Fibroblast of lung (primary cell): ENCODE data around the gene MRPL21. TPM values are rescaled to one million over a fixed set of nuclear protein-coding genes. Genes with fewer than 3 reads are reported as not detected.

Experiments
- DNase-seq, 2 donors: peaks; one replicate each; pipeline versions ENCODE4 v3.0.0 to v3.0.0-alpha.2; 2010; ENCODE audit warnings: low read depth in 2 of 2
- H2AFZ ChIP-seq: 2 replicates; pipeline ENCODE4 v1.5.1; 2012; ENCODE audit warnings: low read length, control low read depth, inconsistent platforms
- H3K27ac ChIP-seq: 2 replicates; pipeline ENCODE4 v1.5.1; 2011; ENCODE audit warnings: low read length, control low read depth; ENCODE audit not compliant: insufficient read depth
- H3K27me3 ChIP-seq: 2 replicates; pipeline ENCODE4 v1.5.1; 2011; ENCODE audit warnings: mild to moderate bottlenecking, low read length; ENCODE audit not compliant: control insufficient read depth, insufficient read depth
- H3K36me3 ChIP-seq: 2 replicates; pipeline ENCODE4 v1.5.1; 2011; ENCODE audit warnings: low read length; ENCODE audit not compliant: control insufficient read depth, insufficient read depth
- H3K4me1 ChIP-seq: 2 replicates; pipeline ENCODE4 v1.5.1; 2011; ENCODE audit warnings: low read length; ENCODE audit not compliant: control insufficient read depth, insufficient read depth; ENCODE audit errors: extremely low read depth
- H3K4me2 ChIP-seq: 2 replicates; pipeline ENCODE4 v1.5.1; 2011; ENCODE audit warnings: low read length, control low read depth; ENCODE audit not compliant: insufficient read depth; ENCODE audit errors: extremely low read depth
- H3K4me3 ChIP-seq, 4 experiments: fragments of 200-600 bp in 1 of 4; sonication (generic) in 1 of 4; replicated peaks in 1 of 4; 2 replicates each; pipeline ENCODE4 v1.5.1; 2011 to 2016; ENCODE audit warnings: low read length in 4 of 4, low read depth in 3 of 4, mild to moderate bottlenecking in 3 of 4, control low read depth in 2 of 4, inconsistent platforms in 1 of 4, mixed read lengths in 1 of 4; ENCODE audit not compliant: insufficient read depth in 1 of 4; ENCODE audit errors: control extremely low read depth in 1 of 4
- H3K79me2 ChIP-seq: 2 replicates; pipeline ENCODE4 v1.5.1; 2012; ENCODE audit warnings: mild to moderate bottlenecking, low read length, inconsistent platforms; ENCODE audit not compliant: control insufficient read depth, insufficient read depth
- H3K9ac ChIP-seq: 2 replicates; pipeline ENCODE4 v1.5.1; 2011; ENCODE audit warnings: mild to moderate bottlenecking, low read length, control low read depth; ENCODE audit not compliant: insufficient read depth
- H3K9me3 ChIP-seq: 2 replicates; pipeline ENCODE4 v1.5.1; 2012; ENCODE audit warnings: low read depth, low read length; ENCODE audit not compliant: control insufficient read depth, insufficient read depth
- H4K20me1 ChIP-seq: 2 replicates; pipeline ENCODE4 v1.5.1; 2011; ENCODE audit warnings: low read length; ENCODE audit not compliant: control insufficient read depth, insufficient read depth; ENCODE audit errors: extremely low read depth
- CTCF ChIP-seq, 2 donors: IDR thresholded peaks in 1 of 2; conservative IDR thresholded peaks in 1 of 2; 1 replicate in 1 of 2; 2 replicates in 1 of 2; pipeline ENCODE4 v1.5.1; 2011 to 2012; ENCODE audit warnings: low read length in 2 of 2, control low read depth in 1 of 2, inconsistent platforms in 1 of 2, low read depth in 1 of 2, mild to moderate bottlenecking in 1 of 2
- EZH2 ChIP-seq: IDR thresholded peaks from 2 replicates; pipeline ENCODE4 v1.5.1; 2012; ENCODE audit warnings: low read length, control low read depth, mild to moderate bottlenecking; ENCODE audit errors: missing control alignments
- polyA plus RNA-seq, 2 donors: library from polyadenylated mRNA; depleted of rRNA in 1 of 2; stranded (reverse) in 1 of 2; unstranded in 1 of 2; fragments of >200 nt; gene quantifications; 2 replicates each; pipeline ENCODE4 v1.2.1, GENCODE V29; 2011 to 2012; ENCODE audit warnings: missing spikeins in 1 of 2
- total RNA-seq: library from RNA; depleted of rRNA; stranded (reverse); fragments of >200 nt; gene quantifications from 2 replicates; pipeline ENCODE4 v1.2.1, GENCODE V29; 2014

Gene MRPL21
- total and polyA plus RNA-seq, 2 donors (not counting 1 experiment from before 2014, with no cell fraction given), result 31.6 to 59.9 TPM

- TF ChIP-seq EZH2, result no peak
- no peak for TF ChIP-seq CTCF (conservative IDR thresholded peaks at IDR 0.05 in 1 of 2, IDR thresholded peaks at IDR 0.05 in 1 of 2; ENCODE audit: low read depth in 1 of 2, low read length in 2 of 2)
- H3K4me2 ChIP-seq, result no peak overlapping the region
Measured at GRCh38 chr11:68868221-68868835, 35.3 kb downstream of the MRPL21 start.

GRCh38 chr11:68867066-68867465 is 36.6 kb downstream of the MRPL21 start:
- H2AFZ ChIP-seq, result no peak overlapping the region
- no peaks in the 10 kb centered on the region for H3K36me3 ChIP-seq
- no peak overlapping the region for H3K9ac ChIP-seq
- DNase-seq, result no peak
- H3K27ac ChIP-seq, result no peak overlapping the region
- no peaks in the 10 kb centered on the region for H4K20me1 ChIP-seq
- no peaks in the 10 kb centered on the region for H3K9me3 ChIP-seq
- peaks cover 10% of the 10 kb centered on the region for H3K27me3 ChIP-seq
- no peak overlapping the region for H3K4me2 ChIP-seq
- H3K4me1 ChIP-seq, result no peaks in the 10 kb centered on the region
- H3K79me2 ChIP-seq, result no peaks in the 10 kb centered on the region
- no peak overlapping the region for H3K4me3 ChIP-seq
- TF ChIP-seq EZH2 (no peak), CTCF (conservative IDR thresholded peaks at IDR 0.05 in 1 of 2, IDR thresholded peaks at IDR 0.05 in 1 of 2; ENCODE audit: low read depth in 1 of 2, low read length in 2 of 2) (no peak)

More at GRCh38 chr11:68868221-68868835, 35.3 kb downstream of the MRPL21 start:
- Histone ChIP-seq H3K9me3 (no peaks in the 10 kb centered on the region), H3K27me3 (peaks cover 10% of the 10 kb centered on the region), H4K20me1 (no peaks in the 10 kb centered on the region), H2AFZ (no peak overlapping the region), H3K27ac (no peak overlapping the region), H3K36me3 (no peaks in the 10 kb centered on the region), H3K4me3 (no peak overlapping the region), H3K9ac (no peak overlapping the region), H3K79me2 (no peaks in the 10 kb centered on the region), H3K4me1 (no peaks in the 10 kb centered on the region)
- DNase-seq, result no peak

- no peak for DNase-seq
- H4K20me1 ChIP-seq, result no peaks in the 10 kb centered on the region
- H3K27ac ChIP-seq, result no peak overlapping the region
- H3K4me1 ChIP-seq, result no peaks in the 10 kb centered on the region
- H3K27me3 ChIP-seq, result peaks cover 10% of the 10 kb centered on the region
- H2AFZ ChIP-seq, result no peak overlapping the region
- H3K9ac ChIP-seq, result no peak overlapping the region
- no peak overlapping the region for H3K4me3 ChIP-seq
- H3K4me2 ChIP-seq, result no peak overlapping the region
- no peaks in the 10 kb centered on the region for H3K9me3 ChIP-seq
- H3K36me3 ChIP-seq, result no peaks in the 10 kb centered on the region
- H3K79me2 ChIP-seq, result no peaks in the 10 kb centered on the region
- TF ChIP-seq CTCF (conservative IDR thresholded peaks at IDR 0.05 in 1 of 2, IDR thresholded peaks at IDR 0.05 in 1 of 2; ENCODE audit: low read depth in 1 of 2, low read length in 2 of 2) (no peak), EZH2 (no peak)
Measured at GRCh38 chr11:68865241-68865640, 38.4 kb downstream of the MRPL21 start.
